ENCODE data around the gene LIPT1.

Gene LIPT1

DNA sequence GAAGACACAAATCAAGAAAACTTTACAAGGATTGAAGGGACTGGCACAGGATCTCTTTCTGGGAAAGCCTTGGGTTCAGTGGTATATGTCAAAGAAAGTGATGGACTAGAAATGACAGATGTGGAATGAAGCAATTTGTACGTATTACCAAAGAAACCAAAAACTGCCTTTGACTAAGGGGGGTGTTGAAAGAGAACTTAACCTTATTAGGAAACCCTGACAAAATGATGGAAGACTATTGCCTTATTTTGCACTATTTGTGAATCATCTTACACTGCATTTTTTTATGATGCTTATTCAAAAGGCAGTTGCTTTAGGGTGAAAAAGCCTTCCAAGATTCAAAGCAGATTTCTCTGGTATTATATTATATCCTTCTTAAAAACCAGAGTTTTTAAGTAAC lies 4.1 kb upstream of the LIPT1 start:
- no peak for ATAC-seq
- TF ChIP-seq ZNF70 (CRISPR knock-in tag; IDR thresholded peaks at IDR 0.05) (no peak), ZC3H10 (CRISPR knock-in tag; IDR thresholded peaks at IDR 0.05) (no peak), ZNF8 (CRISPR knock-in tag; IDR thresholded peaks at IDR 0.05) (no peak), ESRRG (CRISPR knock-in tag; IDR thresholded peaks at IDR 0.05) (no peak), BACH2 (CRISPR knock-in tag; IDR thresholded peaks at IDR 0.05; ENCODE audit: borderline replicate concordance) (no peak)
- TF ChIP-seq, protein P1, sequence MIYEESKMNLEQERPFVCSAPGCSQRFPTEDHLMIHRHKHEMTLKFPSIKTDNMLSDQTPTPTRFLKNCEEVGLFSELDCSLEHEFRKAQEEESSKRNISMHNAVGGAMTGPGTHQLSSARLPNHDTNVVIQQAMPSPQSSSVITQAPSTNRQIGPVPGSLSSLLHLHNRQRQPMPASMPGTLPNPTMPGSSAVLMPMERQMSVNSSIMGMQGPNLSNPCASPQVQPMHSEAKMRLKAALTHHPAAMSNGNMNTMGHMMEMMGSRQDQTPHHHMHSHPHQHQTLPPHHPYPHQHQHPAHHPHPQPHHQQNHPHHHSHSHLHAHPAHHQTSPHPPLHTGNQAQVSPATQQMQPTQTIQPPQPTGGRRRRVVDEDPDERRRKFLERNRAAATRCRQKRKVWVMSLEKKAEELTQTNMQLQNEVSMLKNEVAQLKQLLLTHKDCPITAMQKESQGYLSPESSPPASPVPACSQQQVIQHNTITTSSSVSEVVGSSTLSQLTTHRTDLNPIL (CRISPR knock-in tag; IDR thresholded peaks at IDR 0.05; ENCODE audit: low read depth) = no peak

DNA sequence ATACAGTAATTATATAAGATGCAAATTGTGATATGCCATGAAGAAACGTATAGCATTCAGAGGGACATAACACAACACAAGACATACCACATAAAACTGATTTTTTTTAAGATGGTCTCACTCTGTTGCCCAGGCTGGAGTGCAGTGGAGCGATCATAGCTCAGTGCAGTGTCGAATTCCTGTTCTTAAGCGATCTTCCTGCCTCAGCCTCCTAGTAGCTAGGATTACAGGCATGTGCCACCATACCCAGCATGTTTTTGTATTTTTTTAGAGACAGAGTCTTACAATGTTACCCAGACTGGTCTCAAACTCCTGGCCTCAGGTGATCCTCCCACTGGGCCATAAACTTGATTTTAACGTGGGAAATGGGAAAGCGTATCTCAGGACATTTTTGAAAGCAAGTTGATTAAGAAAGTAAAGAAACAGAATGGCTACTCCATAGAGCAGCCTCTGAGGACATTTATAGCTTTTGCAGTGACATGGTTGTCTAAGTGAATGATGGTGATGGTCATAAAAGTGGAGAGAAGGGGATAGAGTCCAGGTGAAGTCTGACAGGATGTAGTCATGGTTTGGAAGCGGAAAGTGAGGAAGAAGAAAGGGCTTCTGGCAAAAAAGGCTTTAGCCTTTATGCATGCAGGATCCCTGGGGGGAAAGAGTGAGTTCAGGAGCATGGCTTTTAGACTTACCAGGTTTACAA lies 2.4 kb upstream of the LIPT1 start:
- ATAC-seq = no peak
- no peak for TF ChIP-seq ZFP3 (CRISPR knock-in tag; IDR thresholded peaks at IDR 0.05)
- TF ChIP-seq CSDC2 (CRISPR knock-in tag; IDR thresholded peaks at IDR 0.05) = no peak
- TF ChIP-seq GLIS3 (CRISPR knock-in tag; IDR thresholded peaks at IDR 0.05) = no peak
- no peak for TF ChIP-seq ARNTL (CRISPR knock-in tag; IDR thresholded peaks at IDR 0.05; ENCODE audit: borderline replicate concordance, low read depth)
- TF ChIP-seq, protein P1 (CRISPR knock-in tag; IDR thresholded peaks at IDR 0.05; ENCODE audit: low read depth) = no peak
- no peak for TF ChIP-seq PPARA (CRISPR knock-in tag; IDR thresholded peaks at IDR 0.05; ENCODE audit: borderline replicate concordance)
- no peak for TF ChIP-seq RARB (CRISPR knock-in tag; IDR thresholded peaks at IDR 0.05)
- no peak for TF ChIP-seq ZNF70 (CRISPR knock-in tag; IDR thresholded peaks at IDR 0.05)
- no peak for TF ChIP-seq ISL1 (CRISPR knock-in tag; IDR thresholded peaks at IDR 0.05)
- TF ChIP-seq ZNF8 (CRISPR knock-in tag; IDR thresholded peaks at IDR 0.05) = no peak
- TF ChIP-seq, protein P2, sequence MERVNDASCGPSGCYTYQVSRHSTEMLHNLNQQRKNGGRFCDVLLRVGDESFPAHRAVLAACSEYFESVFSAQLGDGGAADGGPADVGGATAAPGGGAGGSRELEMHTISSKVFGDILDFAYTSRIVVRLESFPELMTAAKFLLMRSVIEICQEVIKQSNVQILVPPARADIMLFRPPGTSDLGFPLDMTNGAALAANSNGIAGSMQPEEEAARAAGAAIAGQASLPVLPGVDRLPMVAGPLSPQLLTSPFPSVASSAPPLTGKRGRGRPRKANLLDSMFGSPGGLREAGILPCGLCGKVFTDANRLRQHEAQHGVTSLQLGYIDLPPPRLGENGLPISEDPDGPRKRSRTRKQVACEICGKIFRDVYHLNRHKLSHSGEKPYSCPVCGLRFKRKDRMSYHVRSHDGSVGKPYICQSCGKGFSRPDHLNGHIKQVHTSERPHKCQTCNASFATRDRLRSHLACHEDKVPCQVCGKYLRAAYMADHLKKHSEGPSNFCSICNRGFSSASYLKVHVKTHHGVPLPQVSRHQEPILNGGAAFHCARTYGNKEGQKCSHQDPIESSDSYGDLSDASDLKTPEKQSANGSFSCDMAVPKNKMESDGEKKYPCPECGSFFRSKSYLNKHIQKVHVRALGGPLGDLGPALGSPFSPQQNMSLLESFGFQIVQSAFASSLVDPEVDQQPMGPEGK (CRISPR knock-in tag; IDR thresholded peaks at IDR 0.05; ENCODE audit: borderline replicate concordance) = no peak
- TF ChIP-seq OSR1 (CRISPR knock-in tag; IDR thresholded peaks at IDR 0.05) = no peak
- TF ChIP-seq ZC3H10 (CRISPR knock-in tag; IDR thresholded peaks at IDR 0.05) = no peak

DNA sequence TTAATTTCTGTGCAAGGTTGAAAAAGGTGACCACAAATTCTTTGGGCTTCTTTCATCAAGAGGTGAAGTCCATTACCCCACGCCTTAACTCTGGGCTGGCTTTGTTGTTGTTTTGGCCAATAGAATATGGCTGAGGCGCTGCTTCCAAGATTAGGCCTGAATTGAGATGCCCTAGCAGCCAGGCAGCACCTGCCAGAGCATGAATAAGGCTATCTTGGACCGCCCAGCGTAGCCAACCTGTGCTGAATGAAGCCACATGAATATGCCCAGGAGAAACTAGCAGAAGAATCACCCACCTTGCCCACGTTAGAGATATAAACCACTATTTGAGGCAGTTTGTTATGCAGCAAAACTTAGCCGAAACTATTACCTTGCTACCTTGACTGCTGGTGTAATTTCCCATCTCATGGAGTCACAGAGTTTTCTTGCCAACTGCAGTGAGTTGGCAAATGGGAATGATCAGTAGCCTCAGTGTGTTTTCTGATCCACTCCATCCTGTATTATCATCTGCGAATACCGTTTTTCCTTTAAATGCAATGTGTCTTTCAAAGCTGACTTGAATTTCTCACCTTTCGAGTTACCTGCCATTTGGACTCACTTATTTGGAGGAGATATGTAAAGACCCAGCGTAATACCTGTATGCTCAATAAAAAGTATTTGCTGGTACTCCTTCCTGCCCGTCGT lies 704 bp upstream of the LIPT1 start:
- TF ChIP-seq, protein P2 (CRISPR knock-in tag; IDR thresholded peaks at IDR 0.05; ENCODE audit: borderline replicate concordance) = no peak
- TF ChIP-seq, protein P1 (CRISPR knock-in tag; IDR thresholded peaks at IDR 0.05; ENCODE audit: low read depth) = no peak
- no peak for TF ChIP-seq OSR1 (CRISPR knock-in tag; IDR thresholded peaks at IDR 0.05)
- TF ChIP-seq ZC3H10 (CRISPR knock-in tag; IDR thresholded peaks at IDR 0.05) = no peak
- TF ChIP-seq SNAI2 (CRISPR knock-in tag; IDR thresholded peaks at IDR 0.05) = no peak
- no peak for TF ChIP-seq ESRRG (CRISPR knock-in tag; IDR thresholded peaks at IDR 0.05)
- no peak for TF ChIP-seq TOX (CRISPR knock-in tag; IDR thresholded peaks at IDR 0.05; ENCODE audit: borderline replicate concordance)
- TF ChIP-seq, protein P3, sequence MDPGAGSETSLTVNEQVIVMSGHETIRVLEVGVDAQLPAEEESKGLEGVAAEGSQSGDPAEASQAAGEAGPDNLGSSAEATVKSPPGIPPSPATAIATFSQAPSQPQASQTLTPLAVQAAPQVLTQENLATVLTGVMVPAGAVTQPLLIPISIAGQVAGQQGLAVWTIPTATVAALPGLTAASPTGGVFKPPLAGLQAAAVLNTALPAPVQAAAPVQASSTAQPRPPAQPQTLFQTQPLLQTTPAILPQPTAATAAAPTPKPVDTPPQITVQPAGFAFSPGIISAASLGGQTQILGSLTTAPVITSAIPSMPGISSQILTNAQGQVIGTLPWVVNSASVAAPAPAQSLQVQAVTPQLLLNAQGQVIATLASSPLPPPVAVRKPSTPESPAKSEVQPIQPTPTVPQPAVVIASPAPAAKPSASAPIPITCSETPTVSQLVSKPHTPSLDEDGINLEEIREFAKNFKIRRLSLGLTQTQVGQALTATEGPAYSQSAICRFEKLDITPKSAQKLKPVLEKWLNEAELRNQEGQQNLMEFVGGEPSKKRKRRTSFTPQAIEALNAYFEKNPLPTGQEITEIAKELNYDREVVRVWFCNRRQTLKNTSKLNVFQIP (CRISPR knock-in tag; IDR thresholded peaks at IDR 0.05; ENCODE audit: borderline replicate concordance, low read depth) = no peak
- TF ChIP-seq ZFP30 (CRISPR knock-in tag; IDR thresholded peaks at IDR 0.05) = no peak
- no peak for TF ChIP-seq RARB (CRISPR knock-in tag; IDR thresholded peaks at IDR 0.05)
- TF ChIP-seq ARNTL (CRISPR knock-in tag; IDR thresholded peaks at IDR 0.05; ENCODE audit: borderline replicate concordance, low read depth) = no peak
- TF ChIP-seq TCF4 (CRISPR knock-in tag; IDR thresholded peaks at IDR 0.05; ENCODE audit: borderline replicate concordance) = no peak
- TF ChIP-seq, protein P4, sequence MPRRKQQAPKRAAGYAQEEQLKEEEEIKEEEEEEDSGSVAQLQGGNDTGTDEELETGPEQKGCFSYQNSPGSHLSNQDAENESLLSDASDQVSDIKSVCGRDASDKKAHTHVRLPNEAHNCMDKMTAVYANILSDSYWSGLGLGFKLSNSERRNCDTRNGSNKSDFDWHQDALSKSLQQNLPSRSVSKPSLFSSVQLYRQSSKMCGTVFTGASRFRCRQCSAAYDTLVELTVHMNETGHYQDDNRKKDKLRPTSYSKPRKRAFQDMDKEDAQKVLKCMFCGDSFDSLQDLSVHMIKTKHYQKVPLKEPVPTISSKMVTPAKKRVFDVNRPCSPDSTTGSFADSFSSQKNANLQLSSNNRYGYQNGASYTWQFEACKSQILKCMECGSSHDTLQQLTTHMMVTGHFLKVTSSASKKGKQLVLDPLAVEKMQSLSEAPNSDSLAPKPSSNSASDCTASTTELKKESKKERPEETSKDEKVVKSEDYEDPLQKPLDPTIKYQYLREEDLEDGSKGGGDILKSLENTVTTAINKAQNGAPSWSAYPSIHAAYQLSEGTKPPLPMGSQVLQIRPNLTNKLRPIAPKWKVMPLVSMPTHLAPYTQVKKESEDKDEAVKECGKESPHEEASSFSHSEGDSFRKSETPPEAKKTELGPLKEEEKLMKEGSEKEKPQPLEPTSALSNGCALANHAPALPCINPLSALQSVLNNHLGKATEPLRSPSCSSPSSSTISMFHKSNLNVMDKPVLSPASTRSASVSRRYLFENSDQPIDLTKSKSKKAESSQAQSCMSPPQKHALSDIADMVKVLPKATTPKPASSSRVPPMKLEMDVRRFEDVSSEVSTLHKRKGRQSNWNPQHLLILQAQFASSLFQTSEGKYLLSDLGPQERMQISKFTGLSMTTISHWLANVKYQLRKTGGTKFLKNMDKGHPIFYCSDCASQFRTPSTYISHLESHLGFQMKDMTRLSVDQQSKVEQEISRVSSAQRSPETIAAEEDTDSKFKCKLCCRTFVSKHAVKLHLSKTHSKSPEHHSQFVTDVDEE (CRISPR knock-in tag; IDR thresholded peaks at IDR 0.05) = no peak
- no peak for TF ChIP-seq ISL1 (CRISPR knock-in tag; IDR thresholded peaks at IDR 0.05)
- no peak for TF ChIP-seq PPARA (CRISPR knock-in tag; IDR thresholded peaks at IDR 0.05; ENCODE audit: borderline replicate concordance)
- no peak for TF ChIP-seq BACH2 (CRISPR knock-in tag; IDR thresholded peaks at IDR 0.05; ENCODE audit: borderline replicate concordance)
- no peak for TF ChIP-seq CSDC2 (CRISPR knock-in tag; IDR thresholded peaks at IDR 0.05)
- TF ChIP-seq GLIS3 (CRISPR knock-in tag; IDR thresholded peaks at IDR 0.05) = no peak
- TF ChIP-seq ZNF8 (CRISPR knock-in tag; IDR thresholded peaks at IDR 0.05) = no peak
- peak; percentile 2; the same call in 1 of the 3 replicates for ATAC-seq

All from SK-N-SH treated with all-trans-retinoic acid at 6 μM for 48 hours (cell line).